ENCODE results near the gene GPHN. TPM values are rescaled to one million over a fixed set of nuclear protein-coding genes. Genes with fewer than 3 reads are reported as not detected.
"Not testable (repeated sequence)": the region's sequence is repeated elsewhere in the genome, so short reads cannot be mapped to it uniquely, and the experiment has no call there.

Gene GPHN
- total and polyA plus RNA-seq, 4 experiments from 2014 or later: 9.0 to 18.8 (median 14.9) TPM

GRCh38 chr14:66501592-66501991 lies 6.4 kb upstream of the GPHN start:
- H3K4me1 ChIP-seq (ENCODE audit: insufficient read depth, low read length): peaks cover 4% of the 10 kb centered on the region
- no peaks in the 10 kb centered on the region for H3K27me3 Mint-ChIP-seq
- no peaks in the 10 kb centered on the region for H3K9me3 ChIP-seq (ENCODE audit: control insufficient read depth in 1 of 2, low read length in 2 of 2)
- no peak for DNase-seq
- CTCF ChIA-PET (ENCODE audit: partially characterized antibody): no interaction called here
- H3K36me3 ChIP-seq (ENCODE audit: insufficient read depth, low read length): no peaks in the 10 kb centered on the region
- no peaks in the 10 kb centered on the region for H3K9me3 Mint-ChIP-seq
- H3K4me3 Mint-ChIP-seq: no peak overlapping the region
- POLR2A ChIA-PET (ENCODE audit: partially characterized antibody): no interaction called here
- no peak overlapping the region for H3K27ac ChIP-seq (ENCODE audit: low read depth, low read length)
- peaks cover 2 to 10% (median 5%) of the 10 kb centered on the region in 4 donors for H3K4me1 Mint-ChIP-seq
- no peak overlapping the region for H3K27ac Mint-ChIP-seq
- no peaks in the 10 kb centered on the region for H3K36me3 Mint-ChIP-seq
- no peaks in the 10 kb centered on the region for H3K27me3 ChIP-seq (ENCODE audit: insufficient read depth, low read length)
- no peak overlapping the region for H3K4me3 ChIP-seq (ENCODE audit: low read length in 2 of 2)
- intact Hi-C loops (cut with micrococcal nuclease): no loop called here

GRCh38 chr14:66502836-66503235 lies 5.1 kb upstream of the GPHN start:
- H3K27ac ChIP-seq (ENCODE audit: low read depth, low read length); H3K9me3 Mint-ChIP-seq; intact Hi-C loops (cut with micrococcal nuclease); H3K36me3 ChIP-seq (ENCODE audit: insufficient read depth, low read length); H3K27ac Mint-ChIP-seq; DNase-seq; H3K4me1 ChIP-seq (ENCODE audit: insufficient read depth, low read length); H3K4me3 ChIP-seq (ENCODE audit: low read length in 2 of 2); H3K4me3 Mint-ChIP-seq; H3K27me3 Mint-ChIP-seq; POLR2A ChIA-PET (ENCODE audit: partially characterized antibody); H3K9me3 ChIP-seq (ENCODE audit: control insufficient read depth in 1 of 2, low read length in 2 of 2); H3K36me3 Mint-ChIP-seq; H3K27me3 ChIP-seq (ENCODE audit: insufficient read depth, low read length); CTCF ChIA-PET (ENCODE audit: partially characterized antibody): not testable (repeated sequence)
- H3K4me1 Mint-ChIP-seq: peaks cover 2 to 18% (median 10%) of the 10 kb centered on the region in 4 donors

- Mint-ChIP-seq H3K27ac (no peak overlapping the region), H3K4me3 (no peak overlapping the region)
- CTCF ChIA-PET (ENCODE audit: partially characterized antibody): no interaction called here
Measured at GRCh38 chr14:66503532-66503931, 4.4 kb upstream of the GPHN start.

GRCh38 chr14:66507181-66507721 lies 696 bp upstream of the GPHN start:
- peaks cover 15 to 50% (median 30%) of the 10 kb centered on the region in 4 donors for H3K4me1 Mint-ChIP-seq
- peak overlapping the region; percentile 98 to 100 (median 99) for H3K4me3 Mint-ChIP-seq
- intact Hi-C loops (cut with micrococcal nuclease): loop anchor here (5.0 kb wide), 1 partner anchor 1095 kb away; the partner anchor contains the start of gene FUT8
- Histone ChIP-seq H3K27me3 (ENCODE audit: insufficient read depth, low read length) (no peaks in the 10 kb centered on the region), H3K36me3 (ENCODE audit: insufficient read depth, low read length) (no peaks in the 10 kb centered on the region), H3K4me1 (ENCODE audit: insufficient read depth, low read length) (peaks cover 35% of the 10 kb centered on the region), H3K27ac (ENCODE audit: low read depth, low read length) (peak overlapping the region; percentile 73), H3K4me3 (ENCODE audit: low read length in 2 of 2) (peak overlapping the region; percentile 48 to 79), H3K9me3 (ENCODE audit: control insufficient read depth in 1 of 2, low read length in 2 of 2) (no peaks in the 10 kb centered on the region)
- H3K9me3 Mint-ChIP-seq: no peaks in the 10 kb centered on the region
- peaks cover 0 to 10% of the 10 kb centered on the region in 2 donors for H3K36me3 Mint-ChIP-seq
- POLR2A ChIA-PET (ENCODE audit: partially characterized antibody): interaction anchor here (1.0 to 2.0 kb wide), 7 partner anchors 8 to 1405 kb away, joined by 3 to 10 read pairs (median 4); partner anchors contain the start of genes ATP6V1D, EIF2S1 and MAX
- H3K27me3 Mint-ChIP-seq: no peaks in the 10 kb centered on the region
- DNase-seq: no peak
- H3K27ac Mint-ChIP-seq: peak overlapping the region; percentile 92 to 97 (median 95)
- CTCF ChIA-PET (ENCODE audit: partially characterized antibody): interaction anchor here (1.1 to 1.9 kb wide), 3 partner anchors 9 to 852 kb away, joined by 5 to 14 read pairs (median 5); partner anchors contain the start of genes ATP6V1D and EIF2S1

More at GRCh38 chr14:66503532-66503931, 4.4 kb upstream of the GPHN start:
- H3K36me3 Mint-ChIP-seq: peaks cover 0 to 10% of the 10 kb centered on the region in 2 donors
- H3K36me3 ChIP-seq (ENCODE audit: insufficient read depth, low read length): no peaks in the 10 kb centered on the region
- no peak overlapping the region for H3K27ac ChIP-seq (ENCODE audit: low read depth, low read length)
- H3K4me3 ChIP-seq (ENCODE audit: low read length in 2 of 2): no peak overlapping the region
- POLR2A ChIA-PET (ENCODE audit: partially characterized antibody): no interaction called here
- no peak for DNase-seq
- no peaks in the 10 kb centered on the region for H3K27me3 Mint-ChIP-seq
- H3K4me1 ChIP-seq (ENCODE audit: insufficient read depth, low read length): peaks cover 9% of the 10 kb centered on the region
- intact Hi-C loops (cut with micrococcal nuclease): no loop called here
- no peaks in the 10 kb centered on the region for H3K9me3 ChIP-seq (ENCODE audit: control insufficient read depth in 1 of 2, low read length in 2 of 2)
- no peaks in the 10 kb centered on the region for H3K9me3 Mint-ChIP-seq
- no peaks in the 10 kb centered on the region for H3K27me3 ChIP-seq (ENCODE audit: insufficient read depth, low read length)
- peaks cover 2 to 22% (median 10%) of the 10 kb centered on the region in 4 donors for H3K4me1 Mint-ChIP-seq

- H3K4me1 Mint-ChIP-seq: peaks cover 20 to 53% (median 35%) of the 10 kb centered on the region in 4 donors
- no peak for DNase-seq
- Histone ChIP-seq H3K27me3 (ENCODE audit: insufficient read depth, low read length) (no peaks in the 10 kb centered on the region), H3K4me3 (ENCODE audit: low read length in 2 of 2) (peak overlapping the region; percentile 48 to 79), H3K27ac (ENCODE audit: low read depth, low read length) (peak overlapping the region; percentile 73), H3K4me1 (ENCODE audit: insufficient read depth, low read length) (peaks cover 40% of the 10 kb centered on the region), H3K36me3 (ENCODE audit: insufficient read depth, low read length) (no peaks in the 10 kb centered on the region), H3K9me3 (ENCODE audit: control insufficient read depth in 1 of 2, low read length in 2 of 2) (no peaks in the 10 kb centered on the region)
- no peaks in the 10 kb centered on the region for H3K9me3 Mint-ChIP-seq
- H3K27ac Mint-ChIP-seq: peak overlapping the region; percentile 92 to 98 (median 95)
- CTCF ChIA-PET (ENCODE audit: partially characterized antibody): interaction anchor here (1.1 to 1.9 kb wide), 4 partner anchors 10 to 851 kb away, joined by 4 to 14 read pairs (median 5); partner anchors contain the start of genes ATP6V1D and EIF2S1
- H3K4me3 Mint-ChIP-seq: peak overlapping the region; percentile 98 to 100 (median 99)
- H3K27me3 Mint-ChIP-seq: no peaks in the 10 kb centered on the region
- intact Hi-C loops (cut with micrococcal nuclease): loop anchor here (1.0 to 5.0 kb wide), 5 partner anchors 733 to 1406 kb away; partner anchors contain the start of genes ATP6V1D, FUT8, MAX and PALS1
- peaks cover 0 to 10% of the 10 kb centered on the region in 2 donors for H3K36me3 Mint-ChIP-seq
- POLR2A ChIA-PET (ENCODE audit: partially characterized antibody): interaction anchor here (0.7 to 2.0 kb wide), 5 partner anchors 10 to 732 kb away, joined by 3 to 10 read pairs (median 4); no protein-coding TSS in a partner anchor
Measured at GRCh38 chr14:66508547-66508845, 549 bp downstream of the GPHN start.

GRCh38 chr14:66508846-66509621 lies 1.1 kb downstream of the GPHN start:
- Histone ChIP-seq H3K4me3 (ENCODE audit: low read length in 2 of 2) (peak overlapping the region; percentile 48 to 79), H3K9me3 (ENCODE audit: control insufficient read depth in 1 of 2, low read length in 2 of 2) (no peaks in the 10 kb centered on the region), H3K36me3 (ENCODE audit: insufficient read depth, low read length) (no peaks in the 10 kb centered on the region), H3K4me1 (ENCODE audit: insufficient read depth, low read length) (peaks cover 40% of the 10 kb centered on the region), H3K27ac (ENCODE audit: low read depth, low read length) (peak overlapping the region; percentile 73), H3K27me3 (ENCODE audit: insufficient read depth, low read length) (no peaks in the 10 kb centered on the region)
- intact Hi-C loops (cut with micrococcal nuclease): loop anchor here (1.0 to 5.0 kb wide), 5 partner anchors 732 to 1407 kb away; partner anchors contain the start of genes ATP6V1D, FUT8, MAX and PALS1
- no peaks in the 10 kb centered on the region for H3K27me3 Mint-ChIP-seq
- POLR2A ChIA-PET (ENCODE audit: partially characterized antibody): interaction anchor here (0.7 kb wide), 1 partner anchor 12 kb away, joined by 3 read pairs; no protein-coding TSS in a partner anchor
- peak overlapping the region; percentile 82 to 99 (median 89) for H3K4me3 Mint-ChIP-seq
- CTCF ChIA-PET (ENCODE audit: partially characterized antibody): interaction anchor here (1.3 to 1.9 kb wide), 2 partner anchors 11 to 13 kb away, joined by 4 to 14 read pairs; no protein-coding TSS in a partner anchor
- DNase-seq: peak; percentile 41 to 67 (median 46)
- H3K36me3 Mint-ChIP-seq: peaks cover 0 to 10% of the 10 kb centered on the region in 2 donors
- peak overlapping the region; percentile 1 to 92 (median 66) for H3K27ac Mint-ChIP-seq
- H3K4me1 Mint-ChIP-seq: peaks cover 20 to 53% (median 36%) of the 10 kb centered on the region in 4 donors
- H3K9me3 Mint-ChIP-seq: no peaks in the 10 kb centered on the region

- no peaks in the 10 kb centered on the region for H3K36me3 ChIP-seq (ENCODE audit: insufficient read depth, low read length)
- intact Hi-C loops (cut with micrococcal nuclease): loop anchor here (2.0 to 5.0 kb wide), 2 partner anchors 1098 to 1185 kb away; partner anchors contain the start of genes FUT8 and RDH11
- Mint-ChIP-seq H3K4me3 (peak overlapping the region; percentile 82 to 99 (median 89)), H3K36me3 (peaks cover 0 to 10% of the 10 kb centered on the region in 2 donors), H3K27me3 (no peaks in the 10 kb centered on the region), H3K4me1 (peaks cover 21 to 53% (median 36%) of the 10 kb centered on the region in 4 donors), H3K27ac (peak overlapping the region in 1 of 7 donors; percentile 92), H3K9me3 (no peaks in the 10 kb centered on the region)
- H3K9me3 ChIP-seq (ENCODE audit: control insufficient read depth in 1 of 2, low read length in 2 of 2): no peaks in the 10 kb centered on the region
- H3K27me3 ChIP-seq (ENCODE audit: insufficient read depth, low read length): no peaks in the 10 kb centered on the region
- H3K27ac ChIP-seq (ENCODE audit: low read depth, low read length): no peak overlapping the region
- H3K4me3 ChIP-seq (ENCODE audit: low read length in 2 of 2): no peak overlapping the region
- ChIA-PET CTCF (ENCODE audit: partially characterized antibody) (interaction anchor here (1.4 kb wide), 1 partner anchor 13 kb away, joined by 3 read pairs; no protein-coding TSS in a partner anchor), POLR2A (ENCODE audit: partially characterized antibody) (no interaction called here)
- DNase-seq: no peak
- H3K4me1 ChIP-seq (ENCODE audit: insufficient read depth, low read length): peaks cover 40% of the 10 kb centered on the region
Measured at GRCh38 chr14:66509874-66510273, 1.9 kb downstream of the GPHN start.

All from CD4-positive, alpha-beta memory T cell (primary cell).